HepG2 (cell line): ENCODE results near the gene PRKAG3. TPM values are rescaled to one million over a fixed set of nuclear protein-coding genes. Genes with fewer than 3 reads are reported as not detected.

Source experiments
- ATAC-seq: fragments of 200-7000 bp; cut with Tn5 transposase; 3 replicates; pipeline ENCODE4 v1.9.1; 2020; ENCODE audit warnings: mild to moderate bottlenecking, moderate library complexity
- BruUV-seq: library from RNA; stranded (reverse); fragments of 400-500 nt; replicated peaks from 2 replicates; lab custom pipeline; 2021; lab: Mats Ljungman, UMichigan
- CTCF ChIA-PET: fragments of 300-600 bp; formaldehyde crosslinking; extraction: SDS; loops from one replicate; lab custom pipeline; 2021; ENCODE audit warnings: low total read pairs, inconsistent platforms, low intra/inter-chr PET ratio; lab: Yijun Ruan, JAX
- POLR2A ChIA-PET: fragments of 350-600 bp; sonication (Branson Sonifier 250); formaldehyde crosslinking; loops from one replicate; lab custom pipeline; 2020; ENCODE audit warnings: antibody characterized with exemption, inconsistent platforms; lab: Yijun Ruan, JAX
- DNase-seq: peaks from one replicate; pipeline ENCODE4 v3.0.0-alpha.2; 2015; ENCODE audit warnings: low spot score
- FAIRE-seq: peaks from 3 replicates; lab custom pipeline; 2011; peaks lifted over from hg19 to GRCh38; lab: Jason Lieb, UNC
- H2AFZ ChIP-seq: one replicate; pipeline ENCODE4 v1.6.1; 2011; ENCODE audit warnings: low read length, inconsistent platforms
- H3K27ac ChIP-seq: fragments of 300-600 bp; 3 replicates; pipeline ENCODE4 v1.8.0; 2011; ENCODE audit warnings: mixed run types, mild to moderate bottlenecking, mixed read lengths, low read length, inconsistent platforms; ENCODE audit not compliant: insufficient read depth; ENCODE audit errors: extremely low read length
- H3K27me3 ChIP-seq, 2 experiments: fragments of 200-600 bp in 1 of 2; 2 replicates in 1 of 2; 3 replicates in 1 of 2; pipeline versions ENCODE4 v1.6.0 to v1.8.0; 2011; ENCODE audit warnings: low read length in 2 of 2, mild to moderate bottlenecking in 2 of 2, moderate library complexity in 2 of 2, inconsistent platforms in 1 of 2; ENCODE audit not compliant: insufficient read depth in 2 of 2, control insufficient read depth in 1 of 2
- H3K36me3 ChIP-seq, 2 experiments: fragments of 200-600 bp in 1 of 2; replicated peaks in 1 of 2; 2 replicates in 1 of 2; 3 replicates in 1 of 2; pipeline versions ENCODE4 v1.5.1 to v1.8.0; 2011; ENCODE audit warnings: low read length in 2 of 2, inconsistent platforms in 1 of 2; ENCODE audit not compliant: insufficient read depth in 2 of 2, control insufficient read depth in 1 of 2
- H3K4me1 ChIP-seq: 2 replicates; pipeline ENCODE4 v1.5.1; 2012; ENCODE audit warnings: low read length, inconsistent platforms; ENCODE audit not compliant: insufficient read depth
- H3K4me2 ChIP-seq: 2 replicates; pipeline ENCODE4 v1.6.0; 2011; ENCODE audit warnings: low read depth, low read length, inconsistent platforms
- H3K4me3 ChIP-seq, 3 experiments: fragments of 200-600 bp in 1 of 3; sonication (generic), shearing (Covaris generic) in 1 of 3; replicated peaks in 1 of 3; 2 replicates each; pipeline ENCODE4 v1.5.1; 2011 to 2016; ENCODE audit warnings: low read length in 3 of 3, inconsistent platforms in 2 of 3, low read depth in 2 of 3, mild to moderate bottlenecking in 2 of 3, control low read depth in 1 of 3, mixed read lengths in 1 of 3; ENCODE audit not compliant: insufficient read depth in 1 of 3
- H3K79me2 ChIP-seq: one replicate; pipeline ENCODE4 v1.6.1; 2011; ENCODE audit warnings: low read length, inconsistent platforms; ENCODE audit not compliant: insufficient read depth
- H3K9ac ChIP-seq: 2 replicates; pipeline ENCODE4 v1.6.0; 2011; ENCODE audit warnings: mild to moderate bottlenecking, low read depth, low read length, inconsistent platforms; ENCODE audit not compliant: insufficient read depth
- H3K9me3 ChIP-seq: 2 replicates; pipeline ENCODE4 v1.5.1; 2012; ENCODE audit warnings: mild to moderate bottlenecking, low read length
- H4K20me1 ChIP-seq: 2 replicates; pipeline ENCODE4 v1.6.0; 2011; ENCODE audit warnings: inconsistent platforms, mild to moderate bottlenecking, low read length, moderate library complexity; ENCODE audit not compliant: insufficient read depth
- ZNF234 ChIP-seq: sonication (generic); formaldehyde crosslinking; conservative IDR thresholded peaks from 2 replicates; pipeline ENCODE4 v1.5.1; 2020; ENCODE audit warnings: mild to moderate bottlenecking, missing genetic modification reagents
- ZNF354B ChIP-seq: sonication (generic); formaldehyde crosslinking; IDR thresholded peaks from 2 replicates; pipeline ENCODE4 v1.8.0; 2022; ENCODE audit warnings: mild to moderate bottlenecking, missing genetic modification reagents
- ZNF598 ChIP-seq: sonication (generic); formaldehyde crosslinking; IDR thresholded peaks from 2 replicates; pipeline ENCODE4 v1.5.1; 2020; ENCODE audit warnings: mild to moderate bottlenecking, missing genetic modification reagents, borderline replicate concordance
- WGBS: methylation state at CpG from one replicate; pipeline ENCODE4 v1.1.6; 2017; ENCODE audit warnings: low lambda C conversion rate; 5-methylcytosine and 5-hydroxymethylcytosine counted together
- in situ Hi-C: cut with HindIII; loops from 2 replicates; pipeline ENCODE4 v1.10.0; 2017; ENCODE audit warnings: low pct_unique_long_range_greater_than_20kb; ENCODE audit not compliant: extremely low pct_ligation_motif_present
- intact Hi-C: fragments of 100-400 bp; cut with micrococcal nuclease; formaldehyde crosslinking; loops from one replicate; pipeline ENCODE4 v1.10.0; 2022; ENCODE audit not compliant: unreplicated experiment
- polyA plus RNA-seq, 8 experiments: library from polyadenylated mRNA; depleted of rRNA in 3 of 8; stranded (reverse) in 7 of 8; unstranded in 1 of 8; fragments of >200 nt; fragmentation: Illumina TruSeq in 4 of 8; extraction: Trizol in 4 of 8; gene quantifications; 2 replicates each; pipeline versions ENCODE4 v1.2.1 to v1.2.3, GENCODE V29; 2011 to 2016; ENCODE audit warnings: low read depth in 4 of 8, missing spikeins in 1 of 8, mixed read lengths in 1 of 8; ENCODE audit not compliant: insufficient read depth in 1 of 8
- total RNA-seq, 5 experiments: library from RNA; depleted of rRNA; stranded (reverse); fragments of >200 nt; fragmentation: Illumina TruSeq; extraction: Trizol; gene quantifications; 2 replicates each; pipeline ENCODE4 v1.2.3, GENCODE V29; 2016; ENCODE audit warnings: low read depth in 1 of 5
- TF ChIP-seq, protein P1 (sequence below), 2 experiments: sonication (generic) in 1 of 2; formaldehyde crosslinking in 1 of 2; IDR thresholded peaks; 2 replicates each; pipeline versions ENCODE4 v1.4.0 to v1.6.1; 2018 to 2020; ENCODE audit warnings: missing genetic modification reagents in 2 of 2, borderline replicate concordance in 1 of 2, low read depth in 1 of 2, mild to moderate bottlenecking in 1 of 2, missing biosample characterization in 1 of 2

The PRKAG3 gene
- total and polyA plus RNA-seq, 2 of the 13 experiments (the other 11 are each of a cell fraction or from before 2014, with no cell fraction given): not detected

- TF ChIP-seq, protein P1, sequence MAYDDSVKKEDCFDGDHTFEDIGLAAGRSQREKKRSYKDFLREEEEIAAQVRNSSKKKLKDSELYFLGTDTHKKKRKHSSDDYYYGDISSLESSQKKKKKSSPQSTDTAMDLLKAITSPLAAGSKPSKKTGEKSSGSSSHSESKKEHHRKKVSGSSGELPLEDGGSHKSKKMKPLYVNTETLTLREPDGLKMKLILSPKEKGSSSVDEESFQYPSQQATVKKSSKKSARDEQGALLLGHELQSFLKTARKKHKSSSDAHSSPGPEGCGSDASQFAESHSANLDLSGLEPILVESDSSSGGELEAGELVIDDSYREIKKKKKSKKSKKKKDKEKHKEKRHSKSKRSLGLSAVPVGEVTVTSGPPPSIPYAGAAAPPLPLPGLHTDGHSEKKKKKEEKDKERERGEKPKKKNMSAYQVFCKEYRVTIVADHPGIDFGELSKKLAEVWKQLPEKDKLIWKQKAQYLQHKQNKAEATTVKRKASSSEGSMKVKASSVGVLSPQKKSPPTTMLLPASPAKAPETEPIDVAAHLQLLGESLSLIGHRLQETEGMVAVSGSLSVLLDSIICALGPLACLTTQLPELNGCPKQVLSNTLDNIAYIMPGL (CRISPR knock-in tag; IDR thresholded peaks at IDR 0.05; ENCODE audit: borderline replicate concordance in 1 of 2, low read depth in 1 of 2): no peak
- TF ChIP-seq, all 625 proteins: peak for 0
Measured at GRCh38 chr2:218857371-218858137, 26.0 kb upstream of the PRKAG3 start (continued).

DNA sequence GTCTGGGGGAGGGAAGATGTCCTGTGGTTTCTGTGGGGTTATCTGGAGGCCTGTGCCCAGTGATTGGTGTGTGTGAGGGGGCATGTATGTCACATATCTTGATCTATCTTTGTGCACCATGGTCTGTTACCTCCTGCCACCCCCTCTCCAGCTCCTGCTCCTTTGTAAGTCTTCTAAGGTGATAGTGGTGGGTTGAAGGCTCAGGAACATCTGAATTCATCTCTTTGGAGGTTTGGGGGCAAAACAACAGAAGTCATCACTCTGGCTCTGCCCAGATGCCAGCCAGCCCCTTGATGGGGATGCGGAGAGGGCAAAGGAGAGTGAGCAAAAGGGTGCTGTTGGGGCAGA, 25.3 kb upstream of the PRKAG3 start:
- H3K4me1 ChIP-seq: peaks cover 38% of the 10 kb centered on the region
- H2AFZ ChIP-seq: no peak overlapping the region
- ChIA-PET CTCF (no interaction called here), POLR2A (no interaction called here)
- no peaks in the 10 kb centered on the region for H3K9me3 ChIP-seq
- H3K27me3 ChIP-seq: peaks cover 18 to 88% of the 10 kb centered on the region in 2 experiments
- WGBS: 100% methylated on average over 1 of the region's 1 CpG
- intact Hi-C loops (no loop called here), in situ Hi-C loops (no loop called here)
- no peak overlapping the region for H3K27ac ChIP-seq
- no peak overlapping the region for H3K4me2 ChIP-seq
- FAIRE-seq (no peak), ATAC-seq (no peak), DNase-seq (no peak)
- H3K9ac ChIP-seq: no peak overlapping the region
- no TSS peak for BruUV-seq
- H3K36me3 ChIP-seq: no peaks in the 10 kb centered on the region
- H3K4me3 ChIP-seq: no peak overlapping the region
- no peaks in the 10 kb centered on the region; the same call in 1 of the 2 replicates for H4K20me1 ChIP-seq
- H3K79me2 ChIP-seq: no peaks in the 10 kb centered on the region
- TF ChIP-seq ZNF234 (CRISPR knock-in tag) (no peak), ZNF354B (CRISPR knock-in tag) (no peak), ZNF598 (CRISPR knock-in tag) (no peak)
